Mesothelial cell of epicardium (in vitro differentiated cells): ENCODE measurements around the gene LRRC40. TPM values are rescaled to one million over a fixed set of nuclear protein-coding genes. Genes with fewer than 3 reads are reported as not detected.

Experiments used
- DNase-seq, 2 experiments: peaks; one replicate each; pipeline ENCODE4 v3.0.0; 2021; ENCODE audit warnings: low spot score in 2 of 2; ENCODE audit not compliant: unreplicated experiment in 2 of 2
- H3K27ac Mint-ChIP-seq: 2 replicates; pipeline ENCODE4 v1.8.0; 2021; ENCODE audit warnings: mixed read lengths
- H3K27me3 Mint-ChIP-seq: 2 replicates; pipeline ENCODE4 v1.8.0; 2021; ENCODE audit warnings: low read depth, mixed read lengths
- H3K36me3 Mint-ChIP-seq: 2 replicates; pipeline ENCODE4 v1.8.0; 2021; ENCODE audit warnings: mixed read lengths
- H3K4me1 Mint-ChIP-seq: 2 replicates; pipeline ENCODE4 v1.8.0; 2021; ENCODE audit warnings: mixed read lengths
- H3K4me3 Mint-ChIP-seq: 2 replicates; pipeline ENCODE4 v1.8.0; 2021; ENCODE audit warnings: mild to moderate bottlenecking, moderate library complexity, mixed read lengths
- H3K9me3 Mint-ChIP-seq: 2 replicates; pipeline ENCODE4 v1.8.0; 2021; ENCODE audit warnings: mixed read lengths
- CTCF ChIP-seq: fragments of 200-600 bp; sonication (generic); IDR thresholded peaks from one replicate; pipeline ENCODE4 v1.5.0; 2021; ENCODE audit warnings: antibody characterized with exemption; ENCODE audit not compliant: unreplicated experiment
- total RNA-seq: library from RNA; stranded (reverse); gene quantifications from 3 replicates; pipeline ENCODE4 v1.2.1, GENCODE V29; 2021

The LRRC40 gene
- total RNA-seq, 1 donor from 2014 or later = 17.9 TPM

GRCh38 chr1:70112838-70113237, 92.5 kb downstream of the LRRC40 start:
- Mint-ChIP-seq H3K9me3 (no peaks in the 10 kb centered on the region), H3K36me3 (no peaks in the 10 kb centered on the region), H3K4me1 (no peaks in the 10 kb centered on the region), H3K27me3 (peaks cover 9% of the 10 kb centered on the region), H3K4me3 (no peak overlapping the region), H3K27ac (no peak overlapping the region)
- TF ChIP-seq CTCF = no peak
- DNase-seq = no peak

GRCh38 chr1:70109241-70109640, 96.1 kb downstream of the LRRC40 start:
- no peak for DNase-seq
- Mint-ChIP-seq H3K4me1 (no peaks in the 10 kb centered on the region), H3K27ac (no peak overlapping the region), H3K27me3 (peaks cover 12% of the 10 kb centered on the region), H3K9me3 (no peaks in the 10 kb centered on the region), H3K36me3 (no peaks in the 10 kb centered on the region), H3K4me3 (no peak overlapping the region)
- no peak for TF ChIP-seq CTCF

GRCh38 chr1:70103770-70104169, 101.6 kb downstream of the LRRC40 start:
- no peak for DNase-seq
- no peak overlapping the region for H3K27ac Mint-ChIP-seq
- H3K36me3 Mint-ChIP-seq = no peaks in the 10 kb centered on the region
- peaks cover 14% of the 10 kb centered on the region for H3K27me3 Mint-ChIP-seq
- no peak overlapping the region for H3K4me3 Mint-ChIP-seq
- H3K9me3 Mint-ChIP-seq = no peaks in the 10 kb centered on the region
- no peak for TF ChIP-seq CTCF
- no peaks in the 10 kb centered on the region for H3K4me1 Mint-ChIP-seq

GRCh38 chr1:70101774-70102173, 103.6 kb downstream of the LRRC40 start:
- Mint-ChIP-seq H3K27ac (no peak overlapping the region), H3K27me3 (peaks cover 14% of the 10 kb centered on the region), H3K36me3 (no peaks in the 10 kb centered on the region), H3K9me3 (no peaks in the 10 kb centered on the region), H3K4me1 (no peaks in the 10 kb centered on the region), H3K4me3 (no peak overlapping the region)
- DNase-seq = no peak
- TF ChIP-seq CTCF = no peak

- Mint-ChIP-seq H3K4me1 (no peaks in the 10 kb centered on the region), H3K36me3 (no peaks in the 10 kb centered on the region), H3K27me3 (peaks cover 14% of the 10 kb centered on the region), H3K27ac (no peak overlapping the region), H3K4me3 (no peak overlapping the region), H3K9me3 (no peaks in the 10 kb centered on the region)
- no peak for TF ChIP-seq CTCF
- no peak for DNase-seq
These were observed 104.1 kb downstream of the LRRC40 start for GRCh38 chr1:70101231-70101630.

Other genes with a start within 250 kb of the LRRC40 start
- gene SRSF11, start 15.8 kb upstream of the LRRC40 start, total RNA-seq = 338 to 357 TPM (median 348 TPM) in 3 replicates
- gene ANKRD13C, start 149.1 kb upstream of the LRRC40 start, total RNA-seq = 23.0 to 23.7 TPM (median 23.4 TPM) in 3 replicates
- gene CTH, start 205.7 kb upstream of the LRRC40 start, total RNA-seq = 4.8 TPM in 3 replicates